DMS53 (cell line): ENCODE measurements around the gene STX8.

Source experiments
- DNase-seq: peaks from one replicate; lab custom pipeline; 2025; lab: John Stamatoyannopoulos, UW

Gene STX8

GRCh38 chr17:9208381-9209105 is 367.1 kb downstream of the STX8 start:
- DNase-seq = no peak

- peak; percentile 63 for DNase-seq
Observed at GRCh38 chr17:9206741-9207332, 368.8 kb downstream of the STX8 start.

- DNase-seq = no peak
Observed at GRCh38 chr17:9206410-9206703, 369.3 kb downstream of the STX8 start.

GRCh38 chr17:9205520-9206409 is 369.9 kb downstream of the STX8 start:
- no peak for DNase-seq

GRCh38 chr17:9204637-9205329 is 370.8 kb downstream of the STX8 start:
- no peak for DNase-seq

GRCh38 chr17:9203771-9204425 is 371.7 kb downstream of the STX8 start:
- no peak for DNase-seq

- DNase-seq = no peak
Observed at GRCh38 chr17:9202532-9202931, 373.1 kb downstream of the STX8 start.

- no peak for DNase-seq
Observed at GRCh38 chr17:9200699-9201359, 374.8 kb downstream of the STX8 start.
